ENCODE data around the gene IL23A. TPM values are rescaled to one million over a fixed set of nuclear protein-coding genes. Genes with fewer than 3 reads are reported as not detected.

Gene IL23A
- total and polyA plus RNA-seq, 2 of the 13 experiments (the other 11 are each of a cell fraction or from before 2014, with no cell fraction given), result 0.33 to 0.35 TPM

DNA sequence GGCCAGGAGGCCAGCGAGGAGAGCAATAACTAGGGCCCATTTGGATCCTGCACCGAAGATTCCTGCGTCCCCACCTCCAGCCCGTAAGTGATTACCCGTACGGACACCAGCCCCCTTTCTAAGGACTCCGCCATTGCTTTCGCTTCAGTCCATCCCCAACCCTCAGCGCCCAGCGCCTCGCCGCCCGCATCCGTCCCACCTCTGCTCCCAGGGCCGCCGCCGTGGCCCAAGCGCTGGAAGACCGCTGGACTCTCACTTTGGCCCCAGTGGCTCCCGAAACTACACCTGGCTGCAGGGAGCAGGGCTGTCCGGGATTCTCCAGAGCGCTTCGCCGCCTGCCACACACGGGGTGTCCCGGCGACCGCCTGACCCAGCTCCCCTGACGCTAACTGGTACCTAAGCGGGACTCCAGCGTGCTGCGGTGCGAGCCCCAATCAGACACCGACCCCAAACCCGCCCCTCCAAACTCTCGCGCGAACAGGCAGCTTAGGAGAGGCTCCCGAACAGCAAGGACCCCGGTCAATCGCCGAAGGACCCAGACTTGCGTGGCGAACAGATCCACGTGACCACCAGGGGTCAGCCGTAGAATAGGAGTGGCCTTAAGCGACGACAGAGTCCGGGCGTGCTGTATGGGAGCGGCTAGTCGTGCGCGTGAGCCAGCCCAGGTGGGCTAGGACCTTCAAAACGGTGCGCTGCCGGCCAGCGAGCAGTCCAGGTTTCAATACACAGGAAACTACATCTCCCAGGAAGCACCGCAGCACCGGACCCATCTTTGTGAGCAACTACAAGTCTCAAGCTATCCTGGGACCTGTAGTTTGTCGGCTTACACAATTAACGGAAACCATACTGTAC is 22.8 kb upstream of the IL23A start, which contains the start of gene CNPY2 (continued):
- TF ChIP-seq TEAD2 (CRISPR knock-in tag; IDR thresholded peaks at IDR 0.05), result no peak
- TF ChIP-seq NR1H2 (CRISPR knock-in tag; IDR thresholded peaks at IDR 0.05; ENCODE audit: borderline replicate concordance, low read depth), result 0 out of 2 replicates have a peak, but pooled peaks have one; percentile 35
- no peak; the same call in none of the 2 replicates for TF ChIP-seq ZNF292 (CRISPR knock-in tag; IDR thresholded peaks at IDR 0.05; ENCODE audit: borderline replicate concordance, low read depth)
- TF ChIP-seq GPN1 (CRISPR knock-in tag; IDR thresholded peaks at IDR 0.05; ENCODE audit: borderline replicate concordance), result no peak
- TF ChIP-seq FOXK2 (IDR thresholded peaks at IDR 0.05), result no peak; the same call in 1 of the 2 replicates
- peak; percentile 87; the same call in 1 of the 2 replicates for TF ChIP-seq HOXA3 (CRISPR knock-in tag; IDR thresholded peaks at IDR 0.05)
- no peak for TF ChIP-seq MTF1 (CRISPR knock-in tag; IDR thresholded peaks at IDR 0.05)
- no peak for TF ChIP-seq CENPX (CRISPR knock-in tag; IDR thresholded peaks at IDR 0.05)
- TF ChIP-seq HNF4G (IDR thresholded peaks at IDR 0.05; ENCODE audit: borderline replicate concordance, low read depth, low read length), result no peak
- peak; percentile 74; the same call in 1 of the 2 replicates for TF ChIP-seq HNF4G (CRISPR knock-in tag; IDR thresholded peaks at IDR 0.05; ENCODE audit: borderline replicate concordance, low read depth)
- peak; percentile 90 for TF ChIP-seq KAT8 (CRISPR knock-in tag; IDR thresholded peaks at IDR 0.05)
- peak; percentile 70; the same call in 1 of the 2 replicates for TF ChIP-seq POGZ (CRISPR knock-in tag; IDR thresholded peaks at IDR 0.05)
- no peak for TF ChIP-seq ZKSCAN5 (CRISPR knock-in tag; IDR thresholded peaks at IDR 0.05)
- TF ChIP-seq, protein P1, sequence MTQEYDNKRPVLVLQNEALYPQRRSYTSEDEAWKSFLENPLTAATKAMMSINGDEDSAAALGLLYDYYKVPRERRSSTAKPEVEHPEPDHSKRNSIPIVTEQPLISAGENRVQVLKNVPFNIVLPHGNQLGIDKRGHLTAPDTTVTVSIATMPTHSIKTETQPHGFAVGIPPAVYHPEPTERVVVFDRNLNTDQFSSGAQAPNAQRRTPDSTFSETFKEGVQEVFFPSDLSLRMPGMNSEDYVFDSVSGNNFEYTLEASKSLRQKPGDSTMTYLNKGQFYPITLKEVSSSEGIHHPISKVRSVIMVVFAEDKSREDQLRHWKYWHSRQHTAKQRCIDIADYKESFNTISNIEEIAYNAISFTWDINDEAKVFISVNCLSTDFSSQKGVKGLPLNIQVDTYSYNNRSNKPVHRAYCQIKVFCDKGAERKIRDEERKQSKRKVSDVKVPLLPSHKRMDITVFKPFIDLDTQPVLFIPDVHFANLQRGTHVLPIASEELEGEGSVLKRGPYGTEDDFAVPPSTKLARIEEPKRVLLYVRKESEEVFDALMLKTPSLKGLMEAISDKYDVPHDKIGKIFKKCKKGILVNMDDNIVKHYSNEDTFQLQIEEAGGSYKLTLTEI (CRISPR knock-in tag; conservative IDR thresholded peaks at IDR 0.05), result no peak
- TF ChIP-seq, protein P2, sequence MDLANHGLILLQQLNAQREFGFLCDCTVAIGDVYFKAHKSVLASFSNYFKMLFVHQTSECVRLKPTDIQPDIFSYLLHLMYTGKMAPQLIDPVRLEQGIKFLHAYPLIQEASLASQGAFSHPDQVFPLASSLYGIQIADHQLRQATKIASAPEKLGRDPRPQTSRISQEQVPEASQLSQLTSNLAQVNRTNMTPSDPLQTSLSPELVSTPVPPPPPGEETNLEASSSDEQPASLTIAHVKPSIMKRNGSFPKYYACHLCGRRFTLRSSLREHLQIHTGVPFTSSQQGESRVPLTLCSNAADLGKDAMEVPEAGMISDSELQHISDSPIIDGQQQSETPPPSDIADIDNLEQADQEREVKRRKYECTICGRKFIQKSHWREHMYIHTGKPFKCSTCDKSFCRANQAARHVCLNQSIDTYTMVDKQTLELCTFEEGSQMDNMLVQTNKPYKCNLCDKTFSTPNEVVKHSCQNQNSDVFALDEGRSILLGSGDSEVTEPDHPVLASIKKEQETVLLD (CRISPR knock-in tag; IDR thresholded peaks at IDR 0.05; ENCODE audit: low read depth), result no peak
- TF ChIP-seq, protein P3, sequence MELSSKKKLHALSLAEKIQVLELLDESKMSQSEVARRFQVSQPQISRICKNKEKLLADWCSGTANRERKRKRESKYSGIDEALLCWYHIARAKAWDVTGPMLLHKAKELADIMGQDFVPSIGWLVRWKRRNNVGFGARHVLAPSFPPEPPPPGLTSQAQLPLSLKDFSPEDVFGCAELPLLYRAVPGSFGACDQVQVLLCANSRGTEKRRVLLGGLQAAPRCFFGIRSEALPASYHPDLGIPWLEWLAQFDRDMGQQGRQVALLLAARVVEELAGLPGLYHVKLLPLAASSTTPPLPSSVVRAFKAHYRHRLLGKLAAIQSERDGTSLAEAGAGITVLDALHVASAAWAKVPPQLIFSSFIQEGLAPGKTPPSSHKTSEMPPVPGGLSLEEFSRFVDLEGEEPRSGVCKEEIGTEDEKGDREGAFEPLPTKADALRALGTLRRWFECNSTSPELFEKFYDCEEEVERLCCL (CRISPR knock-in tag; IDR thresholded peaks at IDR 0.05; ENCODE audit: borderline replicate concordance), result no peak
- TF ChIP-seq, protein P4, sequence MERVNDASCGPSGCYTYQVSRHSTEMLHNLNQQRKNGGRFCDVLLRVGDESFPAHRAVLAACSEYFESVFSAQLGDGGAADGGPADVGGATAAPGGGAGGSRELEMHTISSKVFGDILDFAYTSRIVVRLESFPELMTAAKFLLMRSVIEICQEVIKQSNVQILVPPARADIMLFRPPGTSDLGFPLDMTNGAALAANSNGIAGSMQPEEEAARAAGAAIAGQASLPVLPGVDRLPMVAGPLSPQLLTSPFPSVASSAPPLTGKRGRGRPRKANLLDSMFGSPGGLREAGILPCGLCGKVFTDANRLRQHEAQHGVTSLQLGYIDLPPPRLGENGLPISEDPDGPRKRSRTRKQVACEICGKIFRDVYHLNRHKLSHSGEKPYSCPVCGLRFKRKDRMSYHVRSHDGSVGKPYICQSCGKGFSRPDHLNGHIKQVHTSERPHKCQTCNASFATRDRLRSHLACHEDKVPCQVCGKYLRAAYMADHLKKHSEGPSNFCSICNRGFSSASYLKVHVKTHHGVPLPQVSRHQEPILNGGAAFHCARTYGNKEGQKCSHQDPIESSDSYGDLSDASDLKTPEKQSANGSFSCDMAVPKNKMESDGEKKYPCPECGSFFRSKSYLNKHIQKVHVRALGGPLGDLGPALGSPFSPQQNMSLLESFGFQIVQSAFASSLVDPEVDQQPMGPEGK (CRISPR knock-in tag; IDR thresholded peaks at IDR 0.05), result 0 out of 2 replicates have a peak, but pooled peaks have one; percentile 39
- TF ChIP-seq, protein P5, sequence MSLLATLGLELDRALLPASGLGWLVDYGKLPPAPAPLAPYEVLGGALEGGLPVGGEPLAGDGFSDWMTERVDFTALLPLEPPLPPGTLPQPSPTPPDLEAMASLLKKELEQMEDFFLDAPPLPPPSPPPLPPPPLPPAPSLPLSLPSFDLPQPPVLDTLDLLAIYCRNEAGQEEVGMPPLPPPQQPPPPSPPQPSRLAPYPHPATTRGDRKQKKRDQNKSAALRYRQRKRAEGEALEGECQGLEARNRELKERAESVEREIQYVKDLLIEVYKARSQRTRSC (CRISPR knock-in tag; IDR thresholded peaks at IDR 0.05; ENCODE audit: low read depth), result no peak
- TF ChIP-seq MIXL1 (CRISPR knock-in tag; IDR thresholded peaks at IDR 0.05), result peak; percentile 54; the same call in 1 of the 2 replicates
- TF ChIP-seq HNRNPLL (IDR thresholded peaks at IDR 0.05; ENCODE audit: low read depth, low read length, poor library complexity, severe bottlenecking), result peak; percentile 98

All from HepG2 (cell line).